ENCODE results near the gene SMIM23.

SMIM23 gene

DNA sequence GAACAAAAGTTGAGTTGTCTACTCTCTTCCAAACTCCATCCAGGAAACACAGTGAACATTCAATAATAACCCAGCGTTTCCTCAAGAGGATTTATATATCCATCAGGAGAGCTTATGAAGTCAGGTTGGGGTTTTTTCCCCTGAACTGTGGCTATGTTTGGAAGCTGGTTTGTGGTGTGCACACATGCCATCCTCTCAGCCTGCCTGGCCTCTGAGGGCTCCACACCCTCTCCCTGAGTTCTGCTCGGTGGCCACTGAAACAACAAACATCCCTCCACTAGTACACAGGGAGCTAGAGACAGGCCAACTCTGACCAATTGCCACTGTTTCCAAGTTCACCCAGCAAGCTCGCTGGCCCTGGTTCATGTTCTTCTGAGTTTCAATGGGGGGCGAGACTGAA lies 35.7 kb downstream of the SMIM23 start:
- DNase-seq, result no peak

DNA sequence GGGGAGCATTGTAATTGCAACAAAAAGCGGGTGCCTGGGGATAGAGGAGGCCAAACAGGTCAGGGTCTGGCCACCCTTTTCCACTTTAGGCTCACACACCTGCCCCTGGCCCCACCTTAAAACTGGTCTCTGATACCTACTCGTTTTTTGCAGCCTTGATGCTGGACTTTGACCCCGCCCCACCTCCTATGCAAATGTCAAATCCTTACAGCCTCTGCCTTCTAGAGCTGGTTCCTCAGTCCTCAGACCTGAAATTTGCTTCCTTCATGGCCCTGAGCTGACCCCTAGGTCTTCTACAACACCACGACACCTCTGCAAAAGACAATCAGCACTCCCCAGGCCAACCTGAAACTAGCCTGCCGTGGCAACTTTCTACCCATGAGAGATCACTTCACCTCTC lies 37.7 kb downstream of the SMIM23 start:
- DNase-seq, result no peak

DNA sequence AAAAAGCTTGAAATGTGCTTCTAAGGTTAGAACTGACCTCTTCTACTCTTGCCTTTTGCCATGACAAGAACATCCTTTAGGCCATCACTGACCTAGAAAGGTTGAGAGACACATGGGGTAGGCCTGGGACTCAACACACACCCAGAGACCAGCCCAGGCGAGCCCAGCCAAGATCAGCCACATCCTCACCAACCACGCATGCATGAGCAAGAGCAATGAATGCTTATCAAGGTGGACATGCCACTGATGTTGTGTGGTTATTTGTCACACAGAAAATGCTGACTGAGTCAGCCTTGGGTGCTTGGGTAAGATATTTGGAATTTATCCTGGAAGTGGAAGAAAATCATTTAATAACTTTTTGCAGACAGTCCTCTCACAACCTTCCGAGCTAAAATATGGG lies 39.4 kb downstream of the SMIM23 start:
- DNase-seq, result no peak

DNA sequence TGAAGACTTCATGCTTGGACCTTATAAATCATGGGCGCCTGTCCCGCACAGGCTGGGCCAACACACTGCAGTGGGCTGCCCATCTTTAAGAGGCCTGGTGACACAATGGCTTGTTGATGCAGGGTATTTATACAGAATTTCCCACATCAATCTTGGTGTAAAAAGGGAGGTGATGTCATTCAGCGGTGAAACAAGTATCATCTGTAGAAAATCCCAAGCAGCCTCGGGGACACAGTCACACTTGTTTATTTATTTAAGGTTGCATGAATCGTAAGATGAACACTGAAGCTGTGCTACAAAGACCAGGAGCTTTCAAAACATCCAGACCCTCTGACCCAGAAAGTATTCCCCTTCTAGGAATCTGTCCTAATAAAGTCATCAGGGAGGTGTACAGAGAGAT lies 40.5 kb downstream of the SMIM23 start:
- no peak for DNase-seq

DNA sequence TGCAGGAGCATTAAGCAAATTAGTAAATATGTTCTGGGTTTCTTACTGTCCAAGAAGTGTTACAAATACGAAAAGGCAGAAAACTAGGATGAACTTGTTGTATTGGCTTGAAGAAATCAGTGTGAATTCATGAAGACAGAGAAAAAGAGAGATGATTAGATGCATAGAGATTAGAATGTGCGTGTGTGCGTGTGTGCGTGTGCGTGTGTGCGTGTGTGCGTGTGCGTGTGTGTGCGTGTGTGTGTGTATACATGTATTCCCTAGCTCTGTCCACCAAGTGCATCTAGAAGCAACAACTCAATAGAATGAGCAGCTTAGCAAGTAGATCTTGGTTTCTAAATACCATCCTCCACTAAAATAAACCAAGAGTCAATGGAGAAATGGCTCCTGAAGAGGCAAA lies 41.5 kb downstream of the SMIM23 start:
- no peak for DNase-seq

DNA sequence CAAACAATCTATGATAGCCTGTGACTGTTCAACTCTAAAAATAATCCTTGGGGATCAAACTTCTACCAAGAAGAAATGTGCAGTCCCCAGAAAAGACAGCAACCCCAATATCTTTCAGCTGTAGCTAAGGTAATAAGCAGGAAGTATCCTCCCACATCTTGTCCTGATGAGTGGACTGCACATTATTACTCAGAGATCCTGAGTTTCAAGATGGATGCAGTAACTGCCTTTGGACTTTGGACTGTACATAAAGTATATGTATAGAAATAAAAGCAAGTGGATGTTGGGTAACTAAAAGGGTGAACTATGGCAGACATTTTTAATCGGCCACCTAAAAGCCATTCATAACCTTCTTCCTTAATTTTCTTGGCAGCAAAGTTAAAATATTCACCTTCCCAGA lies 45.1 kb downstream of the SMIM23 start:
- no peak for DNase-seq

DNA sequence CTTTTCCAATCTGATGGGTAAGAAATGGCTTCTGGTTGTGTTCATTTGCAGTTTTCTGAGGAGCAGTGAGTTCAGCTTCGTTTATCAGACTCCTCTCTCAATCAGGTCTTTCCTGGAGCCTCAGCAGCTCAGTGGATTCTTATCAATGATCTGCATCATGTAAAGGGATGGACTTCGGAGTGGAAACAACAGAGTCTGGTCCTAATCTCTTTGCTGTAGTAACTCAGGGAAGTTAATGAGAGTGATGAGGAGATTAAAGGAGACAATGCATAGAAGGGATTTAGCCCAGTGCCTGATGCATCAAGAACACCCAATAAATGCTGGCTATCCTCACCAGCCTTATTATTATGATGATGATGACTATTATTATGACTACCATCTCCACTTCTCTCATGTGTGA lies 47.2 kb downstream of the SMIM23 start:
- DNase-seq, result no peak

DNA sequence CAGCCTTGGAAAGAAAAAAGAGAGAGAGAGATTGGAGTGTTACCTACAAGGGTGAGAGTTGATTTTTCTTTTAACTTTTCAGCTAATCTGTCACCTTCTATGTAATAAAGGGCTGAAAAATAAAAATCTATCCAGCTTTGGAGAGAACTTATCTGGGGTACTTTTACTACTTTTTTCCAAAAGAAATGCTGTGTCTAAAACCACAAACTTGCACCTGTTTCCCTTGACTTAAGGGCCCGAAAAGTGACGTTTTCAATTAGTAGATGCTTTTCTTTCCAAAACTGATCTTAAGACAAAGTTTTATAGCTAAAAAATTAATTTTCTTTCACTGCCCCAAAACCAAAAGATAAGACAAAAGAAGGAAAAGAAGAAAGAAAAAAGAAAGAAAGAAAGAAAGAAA lies 48.8 kb downstream of the SMIM23 start:
- DNase-seq, result no peak

DNA sequence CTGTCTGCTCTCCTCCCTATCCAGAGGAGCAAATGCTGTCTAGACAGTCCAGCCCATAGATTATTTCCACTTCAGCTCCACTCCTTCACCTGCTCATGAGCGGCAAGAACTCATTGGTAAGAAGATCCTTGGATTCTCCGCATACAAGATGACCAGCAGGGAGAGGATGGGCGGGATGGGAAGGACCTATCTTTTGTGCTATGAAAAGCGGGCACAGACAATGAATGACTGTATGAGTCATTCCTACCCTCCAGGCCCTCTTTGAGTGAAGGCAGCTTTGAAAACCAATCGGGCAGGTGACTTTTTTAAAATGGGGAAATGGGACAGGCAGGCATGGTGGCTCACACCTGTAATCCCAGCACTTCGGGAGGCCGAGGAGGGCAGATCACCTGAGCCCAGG lies 49.4 kb downstream of the SMIM23 start:
- no peak for DNase-seq

DNA sequence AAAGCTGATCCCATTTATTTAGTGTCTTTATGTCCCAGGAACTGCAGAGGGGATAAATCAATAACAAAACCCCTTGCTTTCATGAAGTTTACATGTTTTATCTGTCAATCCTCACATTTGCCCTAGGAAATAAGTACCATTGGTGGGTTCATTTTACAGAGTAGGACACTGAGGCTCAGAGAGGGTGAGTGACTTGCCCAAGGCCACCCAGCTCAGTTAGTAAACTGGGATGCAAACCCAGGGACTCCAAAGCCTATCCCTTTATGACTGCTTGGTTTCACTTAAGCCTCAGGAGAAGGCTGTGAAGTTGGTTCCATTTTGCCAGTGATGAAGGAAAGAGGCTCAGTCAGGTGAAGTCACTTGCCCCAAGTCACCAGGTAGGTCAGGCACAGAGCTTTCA lies 51.9 kb downstream of the SMIM23 start:
- no peak for DNase-seq

DNA sequence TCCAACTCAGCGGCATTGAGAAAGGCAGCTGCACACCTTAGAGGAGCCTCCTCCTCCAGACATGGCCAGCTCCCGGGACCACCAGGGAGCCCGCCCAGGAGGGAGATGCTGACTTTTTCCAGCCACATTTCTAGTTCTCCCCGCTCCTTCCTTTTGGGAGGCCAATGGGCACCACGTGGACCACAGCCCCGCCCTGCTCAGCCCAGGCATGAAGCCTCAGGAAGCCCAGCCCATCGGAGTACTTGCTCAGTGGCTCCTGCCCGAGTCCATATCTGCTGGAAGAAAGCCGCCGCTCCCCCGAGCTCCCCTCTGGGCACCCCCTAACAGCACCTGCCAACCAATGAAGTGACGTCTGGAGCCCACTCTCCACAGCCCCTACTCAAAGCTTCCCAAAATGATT lies 52.4 kb downstream of the SMIM23 start:
- no peak for DNase-seq

DNA sequence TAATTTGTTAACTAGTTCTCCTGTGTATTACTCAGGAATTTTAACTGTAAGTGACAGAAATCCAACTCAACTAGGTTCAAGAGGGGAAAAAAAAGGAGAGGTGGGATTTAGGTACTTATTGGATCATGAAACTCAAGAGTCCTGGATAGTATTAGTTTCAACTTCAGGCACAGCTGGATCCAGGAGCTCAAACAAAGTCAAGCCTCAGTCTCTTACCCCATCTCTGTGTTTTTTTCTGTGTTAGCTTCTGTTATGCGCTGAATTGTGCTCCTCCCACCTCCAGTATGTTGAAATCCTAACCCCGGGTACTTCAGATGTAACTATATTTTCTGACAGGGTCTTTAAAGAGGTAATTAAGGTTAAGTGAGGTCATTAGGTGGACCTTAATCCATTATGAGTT lies 53.5 kb downstream of the SMIM23 start:
- DNase-seq, result no peak

DNA sequence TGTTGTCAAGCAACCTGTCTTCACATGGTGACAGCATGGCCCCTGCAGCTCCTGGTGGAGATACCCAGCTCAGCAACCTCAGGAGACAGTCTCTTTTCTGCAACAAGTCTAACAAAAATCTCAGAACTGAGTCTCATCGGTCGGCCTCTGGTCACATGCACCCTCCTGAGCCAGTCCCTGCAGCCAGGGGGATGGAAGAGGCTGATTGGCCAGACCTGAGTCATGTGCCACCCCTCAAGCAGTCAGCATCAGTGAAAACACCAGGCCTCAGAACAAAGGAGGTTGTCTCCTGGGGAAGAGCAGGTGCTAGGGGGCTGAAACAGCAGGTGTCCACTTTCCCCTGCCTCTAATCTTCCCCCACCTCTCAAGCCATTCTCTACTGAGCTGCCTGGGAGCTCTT lies 54.4 kb downstream of the SMIM23 start:
- no peak for DNase-seq

All from NCI-H1417 treated with DMSO at 0.1 percent for 48 hours (cell line).